WTC11 (cell line): ENCODE data around the gene KAZN. TPM values are rescaled to one million over a fixed set of nuclear protein-coding genes. Genes with fewer than 3 reads are reported as not detected.

Experiments
- ATAC-seq: fragments of 200-7000 bp; cut with Tn5 transposase; 2 replicates; pipeline ENCODE4 v1.10.0; 2021; ENCODE audit warnings: mild to moderate bottlenecking, moderate library complexity
- CTCF ChIA-PET: fragments of 300-600 bp; sonication (Branson Sonifier 250); formaldehyde crosslinking; loops from one replicate; lab custom pipeline; 2021; ENCODE audit warnings: antibody characterized with exemption; lab: Charles Lee
- POLR2A ChIA-PET: fragments of 350-600 bp; sonication (Branson Sonifier 250); formaldehyde crosslinking; loops from one replicate; lab custom pipeline; 2021; ENCODE audit warnings: antibody characterized with exemption; lab: Charles Lee
- DNase-seq: peaks from one replicate; pipeline ENCODE4 v3.0.0; 2021; ENCODE audit warnings: low spot score
- H3K27ac Mint-ChIP-seq: 2 replicates; pipeline ENCODE4 v1.8.0; 2021; ENCODE audit warnings: mixed read lengths
- H3K27me3 Mint-ChIP-seq: 2 replicates; pipeline ENCODE4 v1.8.0; 2021; ENCODE audit warnings: low read depth, mild to moderate bottlenecking, moderate library complexity, mixed read lengths
- H3K36me3 Mint-ChIP-seq: 2 replicates; pipeline ENCODE4 v1.8.0; 2021; ENCODE audit warnings: mixed read lengths
- H3K4me1 Mint-ChIP-seq: 2 replicates; pipeline ENCODE4 v1.8.0; 2022; ENCODE audit warnings: mixed read lengths
- H3K4me3 Mint-ChIP-seq: 2 replicates; pipeline ENCODE4 v1.8.0; 2021; ENCODE audit warnings: mild to moderate bottlenecking, moderate library complexity, mixed read lengths
- H3K9me3 Mint-ChIP-seq: 2 replicates; pipeline ENCODE4 v1.8.0; 2021; ENCODE audit warnings: mixed read lengths
- CBFB ChIP-seq: sonication (generic); formaldehyde crosslinking; IDR thresholded peaks from 2 replicates; pipeline ENCODE4 v1.8.1; 2022; ENCODE audit warnings: mild to moderate bottlenecking, low read depth, missing genetic modification reagents
- CREB1 ChIP-seq: sonication (generic); formaldehyde crosslinking; IDR thresholded peaks from 2 replicates; pipeline ENCODE4 v1.8.0; 2023; ENCODE audit warnings: mild to moderate bottlenecking, missing genetic modification reagents
- EMX1 ChIP-seq: fragments of 250-450 bp; sonication (Bioruptor Pico); IDR thresholded peaks from 2 replicates; pipeline ENCODE4 v1.8.0; 2021; ENCODE audit warnings: mild to moderate bottlenecking
- ERG ChIP-seq: fragments of 250-450 bp; sonication (Bioruptor Pico); IDR thresholded peaks from 2 replicates; pipeline ENCODE4 v1.8.0; 2021; ENCODE audit warnings: mild to moderate bottlenecking
- ETV6 ChIP-seq: sonication (generic); formaldehyde crosslinking; IDR thresholded peaks from 2 replicates; pipeline ENCODE4 v1.8.1; 2022; ENCODE audit warnings: mild to moderate bottlenecking, missing genetic modification reagents
- FOXJ3 ChIP-seq: sonication (generic); formaldehyde crosslinking; IDR thresholded peaks from 2 replicates; pipeline ENCODE4 v1.9.0; 2021; ENCODE audit warnings: missing genetic modification reagents, mild to moderate bottlenecking, borderline replicate concordance
- GTF2I ChIP-seq: fragments of 250-450 bp; sonication (Bioruptor Pico); conservative IDR thresholded peaks from 2 replicates; pipeline ENCODE4 v1.4.0; 2021; ENCODE audit warnings: mild to moderate bottlenecking
- HMGA2 ChIP-seq: fragments of 250-450 bp; sonication (Bioruptor Pico); IDR thresholded peaks from 2 replicates; pipeline ENCODE4 v1.4.0; 2021; ENCODE audit warnings: mild to moderate bottlenecking, moderate library complexity
- JUN ChIP-seq: sonication (generic); formaldehyde crosslinking; IDR thresholded peaks from 2 replicates; pipeline ENCODE4 v1.8.0; 2023; ENCODE audit warnings: mild to moderate bottlenecking, missing genetic modification reagents
- KAT7 ChIP-seq: sonication (generic); formaldehyde crosslinking; IDR thresholded peaks from 2 replicates; pipeline ENCODE4 v1.8.1; 2023; ENCODE audit warnings: missing genetic modification reagents, mild to moderate bottlenecking, borderline replicate concordance
- NFATC4 ChIP-seq: fragments of 250-450 bp; sonication (Bioruptor Pico); IDR thresholded peaks from 2 replicates; pipeline ENCODE4 v1.9.0; 2021; ENCODE audit warnings: mild to moderate bottlenecking
- NR2C2 ChIP-seq: sonication (generic); formaldehyde crosslinking; IDR thresholded peaks from 2 replicates; pipeline ENCODE4 v1.8.0; 2022; ENCODE audit warnings: mild to moderate bottlenecking, missing genetic modification reagents
- NR3C1 ChIP-seq: sonication (generic); formaldehyde crosslinking; conservative IDR thresholded peaks from 2 replicates; pipeline ENCODE4 v1.8.1; 2023; ENCODE audit warnings: low read depth, mild to moderate bottlenecking, missing genetic modification reagents
- OVOL2 ChIP-seq: fragments of 250-450 bp; sonication (Bioruptor Pico); IDR thresholded peaks from 2 replicates; pipeline ENCODE4 v1.9.0; 2021; ENCODE audit warnings: mild to moderate bottlenecking, borderline replicate concordance
- PRRX2 ChIP-seq: fragments of 250-450 bp; sonication (Bioruptor Pico); IDR thresholded peaks from 2 replicates; pipeline ENCODE4 v1.8.0; 2021; ENCODE audit warnings: mild to moderate bottlenecking
- RORB ChIP-seq: fragments of 250-450 bp; sonication (Bioruptor Pico); IDR thresholded peaks from 2 replicates; pipeline ENCODE4 v1.9.0; 2021; ENCODE audit warnings: mild to moderate bottlenecking
- SMAD3 ChIP-seq: sonication (generic); formaldehyde crosslinking; IDR thresholded peaks from 2 replicates; pipeline ENCODE4 v1.8.0; 2022; ENCODE audit warnings: missing genetic modification reagents, mild to moderate bottlenecking, borderline replicate concordance
- TEAD4 ChIP-seq: sonication (generic); formaldehyde crosslinking; IDR thresholded peaks from 2 replicates; pipeline ENCODE4 v1.8.0; 2022; ENCODE audit warnings: mild to moderate bottlenecking, missing genetic modification reagents
- ZNF138 ChIP-seq: sonication (generic); formaldehyde crosslinking; conservative IDR thresholded peaks from 2 replicates; pipeline ENCODE4 v1.8.1; 2022; ENCODE audit warnings: mild to moderate bottlenecking, moderate library complexity, missing genetic modification reagents
- ZNF219 ChIP-seq: sonication (generic); formaldehyde crosslinking; IDR thresholded peaks from 2 replicates; pipeline ENCODE4 v1.8.0; 2023; ENCODE audit warnings: missing genetic modification reagents, mild to moderate bottlenecking, borderline replicate concordance
- ZNF263 ChIP-seq: sonication (generic); formaldehyde crosslinking; IDR thresholded peaks from 2 replicates; pipeline ENCODE4 v1.8.1; 2022; ENCODE audit warnings: low read depth, mild to moderate bottlenecking, moderate library complexity, missing genetic modification reagents
- ZNF317 ChIP-seq: sonication (generic); formaldehyde crosslinking; IDR thresholded peaks from 2 replicates; pipeline ENCODE4 v1.8.1; 2023; ENCODE audit warnings: low read depth, mild to moderate bottlenecking, moderate library complexity, missing genetic modification reagents, borderline replicate concordance
- ZSCAN18 ChIP-seq: fragments of 250-450 bp; sonication (Bioruptor Pico); IDR thresholded peaks from 2 replicates; pipeline ENCODE4 v2.1.2; 2022; ENCODE audit warnings: mild to moderate bottlenecking, moderate library complexity
- total RNA-seq: library from RNA; stranded (reverse); gene quantifications from 3 replicates; pipeline ENCODE4 v1.2.3, GENCODE V29; 2021

The KAZN gene
- total RNA-seq, 1 experiment from 2014 or later, result 19.9 TPM

- TF ChIP-seq RORB (CRISPR knock-in tag) (no peak), NFATC4 (CRISPR knock-in tag) (no peak), HMGA2 (CRISPR knock-in tag) (no peak), ETV6 (CRISPR knock-in tag) (no peak), KAT7 (CRISPR knock-in tag) (no peak), SMAD3 (CRISPR knock-in tag) (0 out of 2 replicates have a peak, but pooled peaks have one; percentile 13), FOXJ3 (CRISPR knock-in tag) (no peak), ZNF263 (CRISPR knock-in tag) (no peak), NR3C1 (CRISPR knock-in tag) (no peak)
Measured at GRCh38 chr1:15100121-15100879, 501.8 kb downstream of the KAZN start (continued).

GRCh38 chr1:15100880-15101760 lies 502.6 kb downstream of the KAZN start:
- no peaks in the 10 kb centered on the region for H3K36me3 Mint-ChIP-seq
- H3K4me1 Mint-ChIP-seq, result peaks cover 26% of the 10 kb centered on the region
- H3K27me3 Mint-ChIP-seq, result peaks cover 25% of the 10 kb centered on the region
- DNase-seq (no peak), ATAC-seq (no peak; the same call in 1 of the 2 replicates)
- POLR2A ChIA-PET, result no interaction called here
- CTCF ChIA-PET, result interaction anchor here (0.5 to 2.3 kb wide), 4 partner anchors 10 to 58 kb away, joined by 3 to 11 read pairs (median 6); no protein-coding TSS in a partner anchor
- H3K4me3 Mint-ChIP-seq, result no peak overlapping the region
- H3K9me3 Mint-ChIP-seq, result no peaks in the 10 kb centered on the region
- TF ChIP-seq EMX1 (CRISPR knock-in tag) (no peak), ERG (CRISPR knock-in tag) (no peak), ZNF219 (CRISPR knock-in tag) (no peak), CBFB (CRISPR knock-in tag) (no peak), ZSCAN18 (CRISPR knock-in tag) (no peak), OVOL2 (CRISPR knock-in tag) (no peak), ZNF138 (CRISPR knock-in tag) (no peak), CREB1 (CRISPR knock-in tag) (no peak), ZNF317 (CRISPR knock-in tag) (no peak), JUN (CRISPR knock-in tag) (no peak), TEAD4 (CRISPR knock-in tag) (no peak), PRRX2 (CRISPR knock-in tag) (no peak), GTF2I (no peak), NR2C2 (CRISPR knock-in tag) (no peak)
- TF ChIP-seq, all 79 proteins: peak for 0
- 0 out of 2 replicates have a peak overlapping the region, but pooled peaks have one; percentile 13 for H3K27ac Mint-ChIP-seq
